Heart left ventricle (tissue), 16 donors: ENCODE results near the gene NEURL2. TPM values are rescaled to one million over a fixed set of nuclear protein-coding genes. Genes with fewer than 3 reads are reported as not detected.
A peak's percentile ranks its signal among the peaks of the same experiment; 100 is the strongest.
"Not testable (repeated sequence)": the region's sequence is repeated elsewhere in the genome, so short reads cannot be mapped to it uniquely, and the experiment has no call there.

Experiments
- ATAC-seq, 4 donors: fragments of 200-7000 bp; cut with Tn5 transposase; one replicate each; pipeline ENCODE4 v1.9.1; 2020 to 2022; ENCODE audit warnings: moderate library complexity in 4 of 4, mild to moderate bottlenecking in 3 of 4, moderate number of reproducible peaks in 1 of 4
- DNase-seq, 5 donors: peaks; one replicate each; pipeline ENCODE4 v3.0.0-alpha.2; 2020
- H3K27ac ChIP-seq, 12 donors: fragments of 200-600 bp; sonication (generic) in 4 of 12; one replicate each; pipeline versions ENCODE4 v1.5.0 to v1.8.0; 2016 to 2022; ENCODE audit warnings: mild to moderate bottlenecking in 2 of 12
- H3K27me3 ChIP-seq, 9 donors: fragments of 200-600 bp; sonication (generic) in 2 of 9; one replicate each; pipeline versions ENCODE4 v1.5.1 to v1.8.0; 2016 to 2022; ENCODE audit warnings: mild to moderate bottlenecking in 3 of 9
- H3K36me3 ChIP-seq, 9 donors: fragments of 200-600 bp; sonication (generic) in 2 of 9; one replicate each; pipeline versions ENCODE4 v1.5.0 to v1.8.0; 2018 to 2022; ENCODE audit warnings: mild to moderate bottlenecking in 2 of 9
- H3K4me1 ChIP-seq, 12 donors: fragments of 200-600 bp; sonication (generic) in 4 of 12; one replicate each; pipeline versions ENCODE4 v1.5.0 to v1.8.0; 2016 to 2022; ENCODE audit warnings: mild to moderate bottlenecking in 3 of 12
- H3K4me3 ChIP-seq, 12 donors: fragments of 200-600 bp; sonication (generic) in 4 of 12; one replicate each; pipeline versions ENCODE4 v1.5.0 to v1.8.0; 2017 to 2022; ENCODE audit warnings: mild to moderate bottlenecking in 9 of 12, moderate library complexity in 4 of 12
- H3K9me3 ChIP-seq, 12 donors: fragments of 200-600 bp; sonication (generic) in 4 of 12; one replicate each; pipeline versions ENCODE4 v1.5.0 to v1.8.0; 2016 to 2022; ENCODE audit warnings: mild to moderate bottlenecking in 1 of 12
- CTCF ChIP-seq, 12 donors: fragments of 200-600 bp; sonication (generic) in 4 of 12; IDR thresholded peaks; one replicate each; pipeline versions ENCODE4 v1.5.0 to v1.8.0; 2018 to 2022; ENCODE audit warnings: antibody characterized with exemption in 12 of 12, mild to moderate bottlenecking in 5 of 12
- POLR2A ChIP-seq, 2 donors: fragments of 450-650 bp; IDR thresholded peaks; one replicate each; pipeline ENCODE4 v1.6.1; 2017; ENCODE audit warnings: antibody characterized with exemption in 2 of 2, mild to moderate bottlenecking in 2 of 2, moderate library complexity in 2 of 2
- WGBS, 4 donors: extraction: QIAGEN DNeasy Blood & Tissue Kit in 2 of 4; methylation state at CpG; one replicate each; pipeline versions ENCODE4 v1.1.5 to v1.1.7; 2013 to 2018; 5-methylcytosine and 5-hydroxymethylcytosine counted together
- intact Hi-C, 10 donors: fragments of 100-400 bp; cut with DNase I; formaldehyde crosslinking; loops; one replicate each; pipeline versions ENCODE4 v1.11.1 to v1.14.2; 2022
- polyA plus RNA-seq, 2 donors: library from polyadenylated mRNA; stranded (reverse); fragments of 200-250 nt; gene quantifications; one replicate each; pipeline ENCODE4 v1.2.3, GENCODE V29; 2013
- total RNA-seq, 9 donors: library from RNA; depleted of rRNA in 2 of 9; stranded (reverse); fragments of >200 nt in 2 of 9; fragmentation: NEBNext Ultra II Directional in 3 of 9; extraction: Animal tissue kit (Norgen Biotek cat#: 25700) in 3 of 9; gene quantifications; one replicate each; pipeline versions ENCODE4 v1.1.0 to v1.2.4, GENCODE V29; 2016 to 2023
- donor health status: ischemic (EF 13 %, LVEDD 7.1; RV severe dilation, severe dysfunction).
- donor health status: healthy with polysubstance abuse.
- donor health status: DM: no; HTN: yes; CAD: no.
- donor health status: DM: no; HTN: no; CAD: no.
- donor health status: ischemic (EF 25% LVEDD 6.9; RV normal size, moderate dysfunction).
- donor health status: ischemic (EF 25% LVEDD 5.7; RV mildly dilated, moderate dysfunction).
- donor health status: healthy.
- donor health status: DM: yes; HTN: yes; CAD: no.
- donor health status: ischemic (EF 35%, LVEDD 5.7; RV mildly dilated, moderate dysfunction).
- donor health status: nonischemic (EF 11% LVEDD 7.7; RV severe dilation, severe dysfunction).
- donor health status: DM: yes; HTN: yes; CAD: no.
- donor health status: PGD.
- donor health status: ischemic (EF 29% LVEDD 5.4; RV normal size, mild dysfunction).
- donor health status: nonischemic (EF 23%, LVEDD 6.1; RV moderate dilation, normal function).

Gene NEURL2
- total and polyA plus RNA-seq, 11 donors: 3.0 to 14.8 (median 8.4) TPM

DNA sequence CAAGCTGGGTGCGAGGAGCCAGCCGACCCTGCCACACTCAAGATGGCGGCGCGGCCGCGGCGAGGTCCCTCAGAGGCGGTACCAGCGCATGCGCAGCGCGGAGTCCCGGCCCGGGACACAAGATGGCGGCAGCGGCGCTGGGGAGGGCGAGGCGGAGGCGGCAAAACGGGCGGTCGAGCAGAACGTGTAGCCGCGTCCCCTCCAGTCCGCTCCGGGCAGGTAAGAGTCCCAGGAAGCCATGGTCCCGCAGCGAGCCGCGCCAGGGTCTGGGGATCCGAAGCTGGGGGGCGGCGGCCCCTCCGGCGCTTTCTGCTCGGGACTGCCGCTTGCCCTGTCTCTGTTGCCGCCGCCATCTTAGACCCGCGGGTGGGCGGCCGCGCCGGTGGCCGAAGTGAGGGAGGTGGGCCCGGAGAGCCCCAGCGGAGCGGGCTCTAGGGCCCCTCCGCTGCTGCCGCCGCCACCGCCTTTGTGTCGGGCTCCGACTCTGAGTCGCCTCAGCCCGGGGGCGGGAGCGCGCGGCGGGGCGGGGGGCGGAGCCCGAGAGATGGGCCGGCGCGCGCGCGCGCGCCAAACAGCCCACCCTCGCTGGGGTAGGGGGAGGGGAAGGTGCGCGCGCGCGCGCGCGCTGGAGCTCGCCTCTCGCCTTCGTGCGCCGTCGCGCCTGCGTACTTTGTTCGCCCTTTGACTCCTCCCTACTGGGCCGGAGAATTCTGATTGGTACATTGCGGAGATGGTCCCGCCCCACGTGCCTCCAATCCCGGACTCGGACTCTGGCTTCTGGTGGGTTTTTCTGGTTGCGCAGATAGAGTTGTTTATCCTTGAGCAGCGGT is 43.8 kb upstream of the NEURL2 start, which contains the start of gene PCIF1:
PCIF1 (plus strand) TSS at position 98 of the 830 bp plus-strand sequence. CDS start 4,317 bp downstream, outside the sequence.
- peak; percentile 90 to 91 (median 90) for ATAC-seq
- intact Hi-C loops: loop anchor here in 8 of 10 donors (1.0 to 10.0 kb wide), 11 partner anchors 24 to 100 kb away; partner anchors contain the start of genes CTSA (in 4 of the 8), NEURL2 (in 4 of the 8), SNX21 (in 2 of the 8) and ZNF335 (in 2 of the 8)
- 0 to 2% (median 0%) methylated on average over 39 to 102 of the region's 102 CpGs for WGBS, 4 donors
- peak in 1 of 12 donors; percentile 12 for TF ChIP-seq CTCF (IDR thresholded peaks at IDR 0.05)
- peak; percentile 26 to 93 for TF ChIP-seq POLR2A (IDR thresholded peaks at IDR 0.05)
- peaks cover 0 to 28% (median 20%) of the 10 kb centered on the region in 12 donors for H3K4me1 ChIP-seq
- H3K36me3 ChIP-seq: peaks cover 0 to 36% (median 28%) of the 10 kb centered on the region in 9 donors
- peak within 1 kb of the TSS; percentile 79 to 100 (median 99) for H3K4me3 ChIP-seq
- peak within 1 kb of the TSS; percentile 99 to 100 (median 100) for H3K27ac ChIP-seq
- no peaks in the 10 kb centered on the region for H3K9me3 ChIP-seq
- no peaks in the 10 kb centered on the region for H3K27me3 ChIP-seq
- peak; percentile 98 to 99 (median 99) for DNase-seq

DNA sequence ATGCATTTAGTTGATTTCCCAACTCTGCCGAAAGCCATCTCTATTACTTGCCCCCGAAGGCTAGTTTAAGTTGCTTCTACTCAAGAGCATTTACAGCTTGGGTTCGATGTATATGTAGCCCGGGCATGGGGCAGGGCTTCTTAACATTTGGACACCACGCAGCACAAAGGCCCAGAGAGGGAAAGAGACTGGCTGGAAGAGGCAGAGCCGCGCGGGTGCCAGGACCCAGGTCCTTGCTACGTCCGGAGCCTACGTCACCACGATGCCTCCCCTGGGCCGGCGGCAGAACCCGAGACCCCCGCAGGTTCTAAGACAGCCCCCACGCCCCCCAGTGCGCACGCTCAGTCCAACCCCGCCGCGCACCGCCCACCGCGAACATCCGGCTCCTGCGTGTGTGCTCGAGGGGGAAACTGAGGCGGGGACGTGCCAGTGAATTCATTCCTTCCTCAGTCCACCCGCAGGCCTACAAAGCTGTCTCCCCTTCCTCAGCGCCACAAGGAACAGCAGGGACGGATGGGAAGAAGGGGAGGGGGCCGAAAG is 43.1 kb upstream of the NEURL2 start:
- H3K27ac ChIP-seq: peak overlapping the region; percentile 99 to 100 (median 100)
- DNase-seq: peak; percentile 74 to 82 (median 78)
- peaks cover 0 to 28% (median 20%) of the 10 kb centered on the region in 12 donors for H3K4me1 ChIP-seq
- H3K36me3 ChIP-seq: peaks cover 0 to 29% (median 21%) of the 10 kb centered on the region in 9 donors
- H3K9me3 ChIP-seq: no peaks in the 10 kb centered on the region
- no peaks in the 10 kb centered on the region for H3K27me3 ChIP-seq
- intact Hi-C loops: loop anchor here in 7 of 10 donors (1.0 to 10.0 kb wide), 9 partner anchors 23 to 99 kb away; partner anchors contain the start of genes CTSA (in 4 of the 7), NEURL2 (in 4 of the 7), SNX21 (in 2 of the 7) and ACOT8 (in 1 of the 7)
- peak; percentile 30 to 58 (median 48) for ATAC-seq
- WGBS, 4 donors: 0% methylated on average over 14 to 34 of the region's 34 CpGs
- H3K4me3 ChIP-seq: peak overlapping the region; percentile 79 to 100 (median 99)
- TF ChIP-seq POLR2A (IDR thresholded peaks at IDR 0.05) (no peak), CTCF (IDR thresholded peaks at IDR 0.05) (no peak)

- WGBS, 4 donors: 23 to 24% (median 24%) methylated on average over 20 to 22 of the region's 22 CpGs
- no peaks in the 10 kb centered on the region for H3K27me3 ChIP-seq
- peak overlapping the region; percentile 99 to 100 (median 100) for H3K27ac ChIP-seq
- intact Hi-C loops: loop anchor here in 8 of 10 donors (1.0 to 10.0 kb wide), 10 partner anchors 22 to 99 kb away; partner anchors contain the start of genes CTSA (in 6 of the 8), NEURL2 (in 6 of the 8), SNX21 (in 2 of the 8) and ACOT8 (in 1 of the 8)
- H3K36me3 ChIP-seq: peaks cover 0 to 22% (median 14%) of the 10 kb centered on the region in 9 donors
- ATAC-seq (peak; percentile 16 to 61 (median 38)), DNase-seq (peak; percentile 78 to 82 (median 79))
- peak overlapping the region; percentile 79 to 100 (median 99) for H3K4me3 ChIP-seq
- TF ChIP-seq CTCF (IDR thresholded peaks at IDR 0.05) (peak in 10 of 12 donors; percentile 7 to 56 (median 30)), POLR2A (IDR thresholded peaks at IDR 0.05) (peak in 1 of 2 donors; percentile 16)
- H3K9me3 ChIP-seq: no peaks in the 10 kb centered on the region
- peaks cover 0 to 28% (median 20%) of the 10 kb centered on the region in 12 donors for H3K4me1 ChIP-seq
Measured at GRCh38 chr20:45933266-45934045, 42.4 kb upstream of the NEURL2 start.

- not testable (repeated sequence) for ATAC-seq, H3K27me3 ChIP-seq, H3K4me3 ChIP-seq, DNase-seq, H3K9me3 ChIP-seq, H3K36me3 ChIP-seq, H3K27ac ChIP-seq
- H3K4me1 ChIP-seq: peaks cover 0 to 24% (median 17%) of the 10 kb centered on the region in 12 donors
- 92 to 97% (median 94%) methylated on average over 17 of the region's 17 CpGs for WGBS, 4 donors
- intact Hi-C loops: loop anchor here in 4 of 10 donors (2.0 to 10.0 kb wide), 4 partner anchors 39 to 97 kb away; partner anchors contain the start of genes CTSA (in 2 of the 4), NEURL2 (in 2 of the 4), SNX21 (in 2 of the 4) and ZNF335 (in 1 of the 4)
Measured at GRCh38 chr20:45931680-45932079, 40.7 kb upstream of the NEURL2 start.
